OCI-LY7 (cell line): Measurements from ENCODE around the gene SLC25A11.

Source experiments
- EZH2phosphoT487 ChIP-seq: fragments of 200-600 bp; sonication (generic); IDR thresholded peaks from 2 replicates; pipeline ENCODE4 v1.6.1; 2018; ENCODE audit warnings: low read depth, borderline replicate concordance, mild to moderate bottlenecking, mixed run types, antibody characterized with exemption, low read length, moderate library complexity, mixed read lengths
- TF ChIP-seq, protein P1 (sequence below): fragments of 200-600 bp; sonication (generic); conservative IDR thresholded peaks from 2 replicates; pipeline ENCODE4 v1.5.1; 2014; ENCODE audit warnings: mild to moderate bottlenecking, antibody characterized with exemption, low read length, moderate library complexity, mixed read lengths

DNA sequence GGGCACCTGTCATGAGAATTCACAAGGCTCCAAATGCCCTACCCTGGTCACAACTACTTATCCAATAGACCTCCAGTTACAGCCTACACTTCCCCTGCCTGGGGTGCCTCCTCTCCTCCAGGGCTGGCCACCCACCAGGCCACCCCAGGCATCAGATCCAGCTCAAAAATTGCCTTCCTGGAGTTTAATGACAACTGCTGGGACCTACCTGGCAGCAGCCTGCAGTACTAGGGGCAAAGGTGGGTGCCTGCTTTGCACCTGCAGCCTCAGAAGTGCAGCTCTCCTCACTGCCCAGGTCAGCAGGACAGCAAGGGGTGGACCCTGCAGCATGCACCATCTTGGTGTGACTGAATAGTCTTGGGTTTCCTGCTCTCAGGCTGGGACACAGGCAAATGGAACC lies 4.2 kb downstream of the SLC25A11 start:
- TF ChIP-seq, protein P1, sequence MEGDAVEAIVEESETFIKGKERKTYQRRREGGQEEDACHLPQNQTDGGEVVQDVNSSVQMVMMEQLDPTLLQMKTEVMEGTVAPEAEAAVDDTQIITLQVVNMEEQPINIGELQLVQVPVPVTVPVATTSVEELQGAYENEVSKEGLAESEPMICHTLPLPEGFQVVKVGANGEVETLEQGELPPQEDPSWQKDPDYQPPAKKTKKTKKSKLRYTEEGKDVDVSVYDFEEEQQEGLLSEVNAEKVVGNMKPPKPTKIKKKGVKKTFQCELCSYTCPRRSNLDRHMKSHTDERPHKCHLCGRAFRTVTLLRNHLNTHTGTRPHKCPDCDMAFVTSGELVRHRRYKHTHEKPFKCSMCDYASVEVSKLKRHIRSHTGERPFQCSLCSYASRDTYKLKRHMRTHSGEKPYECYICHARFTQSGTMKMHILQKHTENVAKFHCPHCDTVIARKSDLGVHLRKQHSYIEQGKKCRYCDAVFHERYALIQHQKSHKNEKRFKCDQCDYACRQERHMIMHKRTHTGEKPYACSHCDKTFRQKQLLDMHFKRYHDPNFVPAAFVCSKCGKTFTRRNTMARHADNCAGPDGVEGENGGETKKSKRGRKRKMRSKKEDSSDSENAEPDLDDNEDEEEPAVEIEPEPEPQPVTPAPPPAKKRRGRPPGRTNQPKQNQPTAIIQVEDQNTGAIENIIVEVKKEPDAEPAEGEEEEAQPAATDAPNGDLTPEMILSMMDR, result no peak
- no peak for TF ChIP-seq EZH2phosphoT487
